GM13977 (cell line): Measurements from ENCODE around the gene AKR1C3.

Experiments used
- DNase-seq: peaks from one replicate; pipeline ENCODE4 v3.0.0; 2012; ENCODE audit warnings: low spot score
- CTCF ChIP-seq: IDR thresholded peaks from 2 replicates; pipeline ENCODE4 v1.5.1; 2012; ENCODE audit warnings: mild to moderate bottlenecking, control low read depth; ENCODE audit not compliant: insufficient read depth; ENCODE audit errors: extremely low read depth, missing control alignments
- in situ Hi-C: fragments of 300-500 bp; cut with MboI; formaldehyde crosslinking; loops from one replicate; pipeline ENCODE4 v1.12.0; 2022; ENCODE audit warnings: low sequenced_read_pairs, low pct_unique_long_range_greater_than_20kb, mixed read lengths, inconsistent platforms; ENCODE audit not compliant: unreplicated experiment

AKR1C3 gene

GRCh38 chr10:5064656-5065055 lies 29.6 kb upstream of the AKR1C3 start:
- DNase-seq = no peak
- no peak for TF ChIP-seq CTCF
- in situ Hi-C loops = no loop called here

- TF ChIP-seq CTCF = no peak
- in situ Hi-C loops = no loop called here
- DNase-seq = no peak
Measured at GRCh38 chr10:5068274-5068984, 25.8 kb upstream of the AKR1C3 start.

GRCh38 chr10:5070648-5071410 lies 23.4 kb upstream of the AKR1C3 start:
- no peak for TF ChIP-seq CTCF
- in situ Hi-C loops = no loop called here
- DNase-seq = no peak

GRCh38 chr10:5071411-5072198 lies 22.6 kb upstream of the AKR1C3 start:
- no peak for DNase-seq
- in situ Hi-C loops = no loop called here
- TF ChIP-seq CTCF = no peak

- in situ Hi-C loops = no loop called here
- no peak for TF ChIP-seq CTCF
- DNase-seq = no peak
Measured at GRCh38 chr10:5073659-5074058, 20.6 kb upstream of the AKR1C3 start.

- in situ Hi-C loops = no loop called here
- DNase-seq = no peak
- no peak for TF ChIP-seq CTCF
Measured at GRCh38 chr10:5076615-5077014, 17.6 kb upstream of the AKR1C3 start.
